Neural progenitor cell (in vitro differentiated cells): ENCODE measurements around the gene OSBPL8.

Experiments used
- CTCF ChIP-seq: fragments of 200-600 bp; sonication (generic); IDR thresholded peaks from 2 replicates; pipeline ENCODE4 v1.5.1; 2017; ENCODE audit warnings: antibody characterized with exemption, mild to moderate bottlenecking
- EZH2 ChIP-seq: fragments of 200-600 bp; sonication (generic); IDR thresholded peaks from 2 replicates; pipeline ENCODE4 v1.6.1; 2017; ENCODE audit warnings: antibody characterized with exemption, mild to moderate bottlenecking, moderate library complexity
- EZH2phosphoT487 ChIP-seq: fragments of 200-600 bp; sonication (generic); IDR thresholded peaks from 2 replicates; pipeline ENCODE4 v1.6.1; 2017; ENCODE audit warnings: antibody characterized with exemption

- TF ChIP-seq CTCF (no peak), EZH2phosphoT487 (no peak), EZH2 (no peak)
Observed at GRCh38 chr12:76573840-76574373, 14.3 kb upstream of the OSBPL8 start.
